GM12878 (cell line): ENCODE data around the gene CPNE9. TPM values are rescaled to one million over a fixed set of nuclear protein-coding genes. Genes with fewer than 3 reads are reported as not detected.

Experiments
- ATAC-seq: fragments of 200-7000 bp; cut with Tn5 transposase; 3 replicates; pipeline ENCODE4 v1.9.1; 2020; ENCODE audit warnings: mild to moderate bottlenecking, moderate library complexity
- BruUV-seq: library from RNA; stranded (reverse); fragments of 400-500 nt; replicated peaks from 2 replicates; lab custom pipeline; 2021; lab: Mats Ljungman, UMichigan
- CTCF ChIA-PET: fragments of 300-600 bp; sonication (Branson Sonifier 250); formaldehyde crosslinking; extraction: SDS; loops from one replicate; lab custom pipeline; 2021; ENCODE audit warnings: inconsistent platforms; lab: Yijun Ruan, JAX
- POLR2A ChIA-PET: fragments of 350-600 bp; formaldehyde crosslinking; extraction: SDS; loops from one replicate; lab custom pipeline; 2021; ENCODE audit warnings: inconsistent platforms; lab: Charles Lee
- RAD21 ChIA-PET: fragments of 300-600 bp; sonication (Branson Sonifier 250); formaldehyde crosslinking; loops from one replicate; lab custom pipeline; 2023; ENCODE audit warnings: antibody characterized with exemption; ENCODE audit not compliant: unreplicated experiment; lab: Charles Lee
- SMC1A ChIA-PET: fragments of 300-600 bp; sonication (Branson Sonifier 250); formaldehyde crosslinking; loops from one replicate; lab custom pipeline; 2023; ENCODE audit not compliant: unreplicated experiment, uncharacterized antibody; lab: Charles Lee
- DNase-seq: peaks from one replicate; pipeline ENCODE4 v3.0.0-alpha.2; 2011; ENCODE audit warnings: low read depth, low spot score
- FAIRE-seq: peaks from 3 replicates; lab custom pipeline; 2011; peaks lifted over from hg19 to GRCh38; lab: Jason Lieb, UNC
- H2AFZ ChIP-seq: 2 replicates; pipeline ENCODE4 v1.6.0; 2011; ENCODE audit warnings: low read depth, low read length, control low read depth; ENCODE audit not compliant: control insufficient read depth
- H3K27ac ChIP-seq: 2 replicates; pipeline ENCODE4 v1.5.1; 2011; ENCODE audit warnings: control low read depth; ENCODE audit not compliant: control insufficient read depth, insufficient read depth
- H3K27me3 ChIP-seq, 2 experiments: replicated peaks in 1 of 2; 2 replicates each; pipeline versions ENCODE4 v1.6.0 to v1.6.1; 2011; ENCODE audit warnings: low read length in 1 of 2; ENCODE audit not compliant: control insufficient read depth in 2 of 2, insufficient read depth in 2 of 2
- H3K36me3 ChIP-seq, 2 experiments: 2 replicates each; pipeline ENCODE4 v1.5.1; 2011; ENCODE audit warnings: low read length in 1 of 2; ENCODE audit not compliant: control insufficient read depth in 2 of 2, insufficient read depth in 2 of 2
- H3K4me1 ChIP-seq: 2 replicates; pipeline ENCODE4 v1.6.1; 2011; ENCODE audit warnings: mild to moderate bottlenecking, low read length, moderate library complexity, mixed read lengths; ENCODE audit not compliant: control insufficient read depth, insufficient read depth
- H3K4me2 ChIP-seq: 2 replicates; pipeline ENCODE4 v1.6.0; 2011; ENCODE audit warnings: control low read depth; ENCODE audit not compliant: control insufficient read depth, insufficient read depth
- H3K4me3 ChIP-seq: fragments of 200-600 bp; sonication (generic); 2 replicates; pipeline ENCODE4 v1.5.1; 2016
- H3K79me2 ChIP-seq: 2 replicates; pipeline ENCODE4 v1.6.0; 2011; ENCODE audit warnings: low read length; ENCODE audit not compliant: control insufficient read depth, insufficient read depth
- H3K9ac ChIP-seq: 2 replicates; pipeline ENCODE4 v1.8.0; 2011; ENCODE audit warnings: low read length, control low read depth, mixed read lengths; ENCODE audit not compliant: control insufficient read depth, insufficient read depth
- H3K9me3 ChIP-seq: replicated peaks from 3 replicates; pipeline ENCODE4 v1.5.1; 2011; ENCODE audit warnings: mild to moderate bottlenecking, low read length; ENCODE audit not compliant: control insufficient read depth, insufficient read depth
- H4K20me1 ChIP-seq: 2 replicates; pipeline ENCODE4 v1.6.0; 2011; ENCODE audit not compliant: control insufficient read depth, insufficient read depth
- PAX5 ChIP-seq: IDR thresholded peaks from 2 replicates; pipeline ENCODE4 v1.6.1; 2011; ENCODE audit warnings: low read depth, low read length, borderline replicate concordance
- PAX8 ChIP-seq: fragments of 450-650 bp; IDR thresholded peaks from 2 replicates; pipeline ENCODE4 v1.6.1; 2017; ENCODE audit warnings: mild to moderate bottlenecking, moderate library complexity
- RELA ChIP-seq: fragments of 450-650 bp; IDR thresholded peaks from 2 replicates; pipeline ENCODE4 v1.8.0; 2014; ENCODE audit warnings: borderline replicate concordance; ENCODE audit not compliant: partially characterized antibody
- WGBS: methylation state at CpG from one replicate; pipeline ENCODE4 v1.1.6; 2016; ENCODE audit warnings: low lambda C conversion rate; ENCODE audit not compliant: insufficient replicate concordance, insufficient coverage; ENCODE audit errors: missing lambda C conversion rate; 5-methylcytosine and 5-hydroxymethylcytosine counted together
- in situ Hi-C: fragments of 300-500 bp; cut with MboI; formaldehyde crosslinking; loops from 9 replicates; pipeline ENCODE4 v1.14.3; 2018; ENCODE audit warnings: mixed read lengths
- intact Hi-C: fragments of 100-400 bp; cut with micrococcal nuclease; formaldehyde crosslinking; loops from one replicate; pipeline ENCODE4 v1.14.2; 2022; ENCODE audit not compliant: unreplicated experiment
- polyA plus RNA-seq, 11 experiments: library from polyadenylated mRNA; depleted of rRNA in 4 of 11; unstranded in 6 of 11; stranded (reverse) in 5 of 11; fragments of >200 nt; fragmentation: Nextera tagmentation in 4 of 11; fragmentation: Illumina TruSeq in 1 of 11; extraction: Ambion mirVana in 4 of 11; extraction: Trizol in 1 of 11; gene quantifications; 1 replicate in 1 of 11; 2 replicates in 10 of 11; pipeline versions ENCODE4 v1.2.1 to v1.2.3, GENCODE V29; 2011 to 2016; ENCODE audit warnings: inconsistent platforms in 2 of 11, missing spikeins in 2 of 11, low read depth in 1 of 11
- total RNA-seq, 4 experiments: library from RNA; depleted of rRNA in 3 of 4; stranded (reverse); fragments of >200 nt in 3 of 4; fragmentation: Illumina TruSeq in 1 of 4; extraction: Trizol in 1 of 4; gene quantifications; 2 replicates each; pipeline versions ENCODE4 v1.2.1 to v1.2.3, GENCODE V29; 2013 to 2021
- TF ChIP-seq, protein P1 (sequence below): IDR thresholded peaks from 2 replicates; pipeline ENCODE4 v1.6.1; 2011; ENCODE audit warnings: borderline replicate concordance, low read depth, mild to moderate bottlenecking, moderate library complexity, low read length; ENCODE audit not compliant: insufficient read depth, poor library complexity, severe bottlenecking

The CPNE9 gene
- total and polyA plus RNA-seq, 10 of the 15 experiments (the other 5 are each of a cell fraction or from before 2014, with no cell fraction given): 0.02 to 0.12 (median 0.05) TPM; not detected in 7

- intact Hi-C loops (no loop called here), in situ Hi-C loops (no loop called here)
- CTCF ChIA-PET: interaction anchor here (0.7 kb wide), 1 partner anchor 10 kb away, joined by 4 read pairs; no protein-coding TSS in a partner anchor
- H3K9ac ChIP-seq: no peak overlapping the region
- no peak overlapping the region for H3K4me3 ChIP-seq
- no peaks in the 10 kb centered on the region for H3K79me2 ChIP-seq
- no peak for FAIRE-seq
- whole genome bisulfite sequencing: 100% methylated on average over 1 of the region's 1 CpG
- no peak overlapping the region for H2AFZ ChIP-seq
- no peaks in the 10 kb centered on the region for H4K20me1 ChIP-seq
- SMC1A ChIA-PET: no interaction called here
- no peak for ATAC-seq
- no peaks in the 10 kb centered on the region for H3K27me3 ChIP-seq
- TF ChIP-seq RELA: no peak
- no peak for TF ChIP-seq PAX5
- no peak for DNase-seq
- no peak overlapping the region for H3K27ac ChIP-seq
- no peaks in the 10 kb centered on the region for H3K9me3 ChIP-seq
- H3K36me3 ChIP-seq: peaks cover 48 to 55% of the 10 kb centered on the region in 2 experiments
- RAD21 ChIA-PET: no interaction called here
- POLR2A ChIA-PET: no interaction called here
- BruUV-seq: no TSS peak
- H3K4me1 ChIP-seq: no peaks in the 10 kb centered on the region
- no peak overlapping the region for H3K4me2 ChIP-seq
Observed at GRCh38 chr3:9742560-9742959, 38.9 kb downstream of the CPNE9 start.

GRCh38 chr3:9743548-9743947 lies 39.9 kb downstream of the CPNE9 start:
- Histone ChIP-seq H3K4me3 (no peak overlapping the region), H3K9ac (no peak overlapping the region), H4K20me1 (no peaks in the 10 kb centered on the region), H3K9me3 (no peaks in the 10 kb centered on the region), H2AFZ (no peak overlapping the region), H3K4me2 (no peak overlapping the region), H3K79me2 (no peaks in the 10 kb centered on the region), H3K4me1 (no peaks in the 10 kb centered on the region), H3K36me3 (peaks cover 48 to 55% of the 10 kb centered on the region in 2 experiments), H3K27ac (no peak overlapping the region)
- in situ Hi-C loops (no loop called here), intact Hi-C loops (no loop called here)
- FAIRE-seq (no peak), ATAC-seq (no peak), DNase-seq (no peak)
- SMC1A ChIA-PET: no interaction called here
- whole genome bisulfite sequencing: 97% methylated on average over 18 of the region's 18 CpGs
- BruUV-seq: no TSS peak
- TF ChIP-seq, protein P1, sequence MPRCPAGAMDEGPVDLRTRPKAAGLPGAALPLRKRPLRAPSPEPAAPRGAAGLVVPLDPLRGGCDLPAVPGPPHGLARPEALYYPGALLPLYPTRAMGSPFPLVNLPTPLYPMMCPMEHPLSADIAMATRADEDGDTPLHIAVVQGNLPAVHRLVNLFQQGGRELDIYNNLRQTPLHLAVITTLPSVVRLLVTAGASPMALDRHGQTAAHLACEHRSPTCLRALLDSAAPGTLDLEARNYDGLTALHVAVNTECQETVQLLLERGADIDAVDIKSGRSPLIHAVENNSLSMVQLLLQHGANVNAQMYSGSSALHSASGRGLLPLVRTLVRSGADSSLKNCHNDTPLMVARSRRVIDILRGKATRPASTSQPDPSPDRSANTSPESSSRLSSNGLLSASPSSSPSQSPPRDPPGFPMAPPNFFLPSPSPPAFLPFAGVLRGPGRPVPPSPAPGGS: peak; percentile 65
- no peak for TF ChIP-seq PAX8
- TF ChIP-seq, all 136 proteins: peak for 1
- RAD21 ChIA-PET: no interaction called here
- H3K27me3 ChIP-seq: no peaks in the 10 kb centered on the region
- CTCF ChIA-PET: no interaction called here
- POLR2A ChIA-PET: no interaction called here
